Adipocyte (in vitro differentiated cells): Measurements from ENCODE around the gene ANKRD39.
"Not testable (repeated sequence)": the region's sequence is repeated elsewhere in the genome, so short reads cannot be mapped to it uniquely, and the experiment has no call there.

Experiments used
- DNase-seq: peaks from one replicate; pipeline ENCODE4 v3.0.0-alpha.2; 2015; ENCODE audit warnings: low read depth
- H3K27me3 ChIP-seq: replicated peaks from 2 replicates; pipeline ENCODE4 v1.7.0; 2013; ENCODE audit warnings: mild to moderate bottlenecking, low read length, moderate library complexity; ENCODE audit not compliant: control insufficient read depth, insufficient read depth
- H3K36me3 ChIP-seq: 2 replicates; pipeline ENCODE4 v1.7.0; 2013; ENCODE audit warnings: low read length, mild to moderate bottlenecking, moderate library complexity; ENCODE audit not compliant: control insufficient read depth, insufficient read depth, severe bottlenecking
- H3K4me1 ChIP-seq: 2 replicates; pipeline ENCODE4 v1.7.0; 2013; ENCODE audit warnings: mild to moderate bottlenecking, low read length, moderate library complexity; ENCODE audit not compliant: control insufficient read depth, insufficient read depth
- H3K4me3 ChIP-seq: 2 replicates; pipeline ENCODE4 v1.7.0; 2013; ENCODE audit warnings: mild to moderate bottlenecking, low read length, moderate library complexity
- H3K9ac ChIP-seq: 2 replicates; pipeline ENCODE4 v1.7.0; 2013; ENCODE audit warnings: mild to moderate bottlenecking, low read length, moderate library complexity
- H3K9me3 ChIP-seq: 2 replicates; pipeline ENCODE4 v1.7.0; 2013; ENCODE audit warnings: mild to moderate bottlenecking, low read length, moderate library complexity; ENCODE audit not compliant: control insufficient read depth

The ANKRD39 gene

GRCh38 chr2:96809216-96809882 lies 48.5 kb downstream of the ANKRD39 start:
- no peaks in the 10 kb centered on the region for H3K9me3 ChIP-seq
- no peaks in the 10 kb centered on the region for H3K27me3 ChIP-seq
- peaks cover 8% of the 10 kb centered on the region for H3K4me1 ChIP-seq

GRCh38 chr2:96808176-96808837 lies 49.5 kb downstream of the ANKRD39 start:
- no peak for DNase-seq

More at GRCh38 chr2:96809216-96809882, 48.5 kb downstream of the ANKRD39 start:
- Histone ChIP-seq H3K9ac (no peak overlapping the region), H3K36me3 (no peaks in the 10 kb centered on the region), H3K4me3 (no peak overlapping the region)
- DNase-seq, result no peak

GRCh38 chr2:96807127-96807471 lies 50.7 kb downstream of the ANKRD39 start:
- no peak overlapping the region for H3K4me3 ChIP-seq
- DNase-seq, result no peak
- peaks cover 5% of the 10 kb centered on the region for H3K4me1 ChIP-seq
- no peak overlapping the region for H3K9ac ChIP-seq
- no peaks in the 10 kb centered on the region for H3K36me3 ChIP-seq
- H3K9me3 ChIP-seq, result no peaks in the 10 kb centered on the region
- no peaks in the 10 kb centered on the region for H3K27me3 ChIP-seq

More at GRCh38 chr2:96808176-96808837, 49.5 kb downstream of the ANKRD39 start:
- Histone ChIP-seq H3K27me3 (no peaks in the 10 kb centered on the region), H3K36me3 (no peaks in the 10 kb centered on the region), H3K9ac (no peak overlapping the region), H3K9me3 (no peaks in the 10 kb centered on the region), H3K4me3 (no peak overlapping the region), H3K4me1 (peaks cover 8% of the 10 kb centered on the region)

GRCh38 chr2:96806468-96807126 lies 51.2 kb downstream of the ANKRD39 start:
- Histone ChIP-seq H3K36me3 (no peaks in the 10 kb centered on the region), H3K9ac (no peak overlapping the region), H3K9me3 (no peaks in the 10 kb centered on the region), H3K27me3 (no peaks in the 10 kb centered on the region), H3K4me1 (peaks cover under 1% of the 10 kb centered on the region), H3K4me3 (no peak overlapping the region)
- DNase-seq, result no peak

- H3K9me3 ChIP-seq, H3K4me3 ChIP-seq, DNase-seq, H3K9ac ChIP-seq, H3K4me1 ChIP-seq, H3K36me3 ChIP-seq, H3K27me3 ChIP-seq: not testable (repeated sequence)
Measured at GRCh38 chr2:96805946-96806345, 51.9 kb downstream of the ANKRD39 start.

- DNase-seq, result no peak
- H3K27me3 ChIP-seq, result no peaks in the 10 kb centered on the region
- H3K4me3 ChIP-seq, result no peak overlapping the region
- H3K36me3 ChIP-seq, result no peaks in the 10 kb centered on the region
- no peaks in the 10 kb centered on the region for H3K4me1 ChIP-seq
- no peak overlapping the region for H3K9ac ChIP-seq
- no peaks in the 10 kb centered on the region for H3K9me3 ChIP-seq
Measured at GRCh38 chr2:96804986-96805385, 52.8 kb downstream of the ANKRD39 start.

- Histone ChIP-seq H3K9ac (no peak overlapping the region), H3K4me3 (no peak overlapping the region), H3K4me1 (no peaks in the 10 kb centered on the region), H3K27me3 (no peaks in the 10 kb centered on the region), H3K9me3 (no peaks in the 10 kb centered on the region), H3K36me3 (no peaks in the 10 kb centered on the region)
- no peak for DNase-seq
Measured at GRCh38 chr2:96802721-96803120, 55.1 kb downstream of the ANKRD39 start.

GRCh38 chr2:96801786-96802595 lies 55.8 kb downstream of the ANKRD39 start:
- Histone ChIP-seq H3K9me3 (no peaks in the 10 kb centered on the region), H3K9ac (no peak overlapping the region), H3K4me1 (no peaks in the 10 kb centered on the region), H3K36me3 (no peaks in the 10 kb centered on the region), H3K4me3 (no peak overlapping the region), H3K27me3 (no peaks in the 10 kb centered on the region)
- DNase-seq, result no peak

- Histone ChIP-seq H3K36me3 (no peaks in the 10 kb centered on the region), H3K4me1 (no peaks in the 10 kb centered on the region), H3K4me3 (no peak overlapping the region), H3K9me3 (no peaks in the 10 kb centered on the region), H3K27me3 (no peaks in the 10 kb centered on the region), H3K9ac (no peak overlapping the region)
- DNase-seq, result peak; percentile 66
Measured at GRCh38 chr2:96801005-96801785, 56.6 kb downstream of the ANKRD39 start.

- Histone ChIP-seq H3K36me3 (no peaks in the 10 kb centered on the region), H3K27me3 (no peaks in the 10 kb centered on the region), H3K4me3 (no peak overlapping the region), H3K9me3 (no peaks in the 10 kb centered on the region), H3K4me1 (no peaks in the 10 kb centered on the region), H3K9ac (no peak overlapping the region)
- no peak for DNase-seq
Measured at GRCh38 chr2:96800061-96801004, 57.5 kb downstream of the ANKRD39 start.
